ENCODE data around the gene SHROOM3. TPM values are rescaled to one million over a fixed set of nuclear protein-coding genes. Genes with fewer than 3 reads are reported as not detected.
A peak's percentile ranks its signal among the peaks of the same experiment; 100 is the strongest.

SHROOM3 gene
- total RNA-seq, 2 experiments from 2014 or later: not detected

DNA sequence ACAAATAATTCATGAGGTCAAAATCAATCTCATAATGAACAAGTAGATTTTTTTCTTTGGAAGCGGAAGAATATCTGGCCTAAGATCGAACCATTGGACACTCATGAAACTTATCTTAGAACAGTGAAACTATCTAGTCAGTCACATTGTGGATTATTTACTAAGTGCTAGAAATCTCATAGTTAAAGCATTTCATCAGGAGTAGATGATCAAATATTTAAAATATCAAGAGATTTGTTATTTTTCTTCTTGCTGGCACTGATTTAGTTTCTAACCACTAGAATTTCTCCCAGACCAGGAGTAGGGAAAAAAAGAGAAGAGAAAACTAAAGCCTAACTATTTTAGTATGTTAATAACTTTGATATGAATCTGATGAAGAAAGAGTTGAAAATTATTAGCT, 105.5 kb downstream of the SHROOM3 start:
- H3K9me3 Mint-ChIP-seq: no peaks in the 10 kb centered on the region
- no peak for DNase-seq
- no peak overlapping the region for H3K4me3 Mint-ChIP-seq
- peaks cover 17% of the 10 kb centered on the region for H3K4me1 Mint-ChIP-seq
- no peak overlapping the region for H3K27ac Mint-ChIP-seq
- CTCF ChIA-PET: no interaction called here
- POLR2A ChIA-PET: no interaction called here
- no peaks in the 10 kb centered on the region for H3K36me3 Mint-ChIP-seq (ENCODE audit: low read depth)
- H3K27me3 Mint-ChIP-seq: no peaks in the 10 kb centered on the region

DNA sequence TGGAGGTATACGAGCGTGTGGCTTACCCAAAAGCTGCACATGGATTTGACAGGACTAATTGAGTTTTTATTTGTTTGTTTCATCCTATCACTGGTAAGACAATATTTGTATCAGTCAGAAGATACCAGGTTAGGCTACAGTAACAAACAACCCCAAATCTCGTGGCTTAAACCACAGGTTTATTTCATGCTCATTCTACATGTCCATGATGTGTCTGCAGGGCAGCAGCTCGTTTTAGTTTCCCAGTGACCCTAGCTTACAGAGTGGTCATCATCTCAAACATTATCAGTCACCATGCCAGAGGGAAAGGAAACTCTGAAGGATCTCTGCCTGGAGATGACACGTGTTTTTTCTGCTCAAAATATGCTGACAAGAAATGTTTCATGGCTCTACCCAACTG, 108.3 kb downstream of the SHROOM3 start:
- peaks cover 20% of the 10 kb centered on the region for H3K4me1 Mint-ChIP-seq
- no peak overlapping the region for H3K27ac Mint-ChIP-seq
- H3K4me3 Mint-ChIP-seq: no peak overlapping the region
- CTCF ChIA-PET: no interaction called here
- H3K36me3 Mint-ChIP-seq (ENCODE audit: low read depth): no peaks in the 10 kb centered on the region
- POLR2A ChIA-PET: interaction anchor here (0.5 kb wide), 1 partner anchor 169 kb away, joined by 4 read pairs; no protein-coding TSS in a partner anchor
- H3K27me3 Mint-ChIP-seq: peaks cover 2% of the 10 kb centered on the region
- DNase-seq: no peak
- no peaks in the 10 kb centered on the region for H3K9me3 Mint-ChIP-seq

DNA sequence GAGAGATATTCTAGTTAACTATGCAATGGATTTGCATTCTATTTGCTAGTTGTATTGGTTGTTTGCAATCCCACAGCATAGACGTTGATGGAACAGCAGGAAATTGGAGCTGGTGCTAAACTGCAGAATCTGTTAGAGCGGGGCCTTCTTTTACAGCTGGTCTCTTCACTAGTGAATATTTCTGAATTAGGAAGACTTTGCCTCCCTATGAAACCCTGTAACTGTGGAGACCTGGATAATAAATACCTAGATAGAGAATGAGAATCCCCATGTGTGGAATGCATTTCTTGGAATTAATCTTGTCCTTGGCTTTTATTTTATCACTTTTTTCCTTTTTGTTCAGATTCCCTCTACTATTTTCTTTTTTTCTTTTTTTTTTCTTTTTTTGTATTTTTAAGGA, 109.7 kb downstream of the SHROOM3 start:
- Mint-ChIP-seq H3K36me3 (ENCODE audit: low read depth) (no peaks in the 10 kb centered on the region), H3K27ac (no peak overlapping the region), H3K4me3 (no peak overlapping the region), H3K4me1 (peaks cover 20% of the 10 kb centered on the region), H3K9me3 (no peaks in the 10 kb centered on the region), H3K27me3 (peaks cover 2% of the 10 kb centered on the region)
- CTCF ChIA-PET: no interaction called here
- POLR2A ChIA-PET: no interaction called here
- DNase-seq: no peak

DNA sequence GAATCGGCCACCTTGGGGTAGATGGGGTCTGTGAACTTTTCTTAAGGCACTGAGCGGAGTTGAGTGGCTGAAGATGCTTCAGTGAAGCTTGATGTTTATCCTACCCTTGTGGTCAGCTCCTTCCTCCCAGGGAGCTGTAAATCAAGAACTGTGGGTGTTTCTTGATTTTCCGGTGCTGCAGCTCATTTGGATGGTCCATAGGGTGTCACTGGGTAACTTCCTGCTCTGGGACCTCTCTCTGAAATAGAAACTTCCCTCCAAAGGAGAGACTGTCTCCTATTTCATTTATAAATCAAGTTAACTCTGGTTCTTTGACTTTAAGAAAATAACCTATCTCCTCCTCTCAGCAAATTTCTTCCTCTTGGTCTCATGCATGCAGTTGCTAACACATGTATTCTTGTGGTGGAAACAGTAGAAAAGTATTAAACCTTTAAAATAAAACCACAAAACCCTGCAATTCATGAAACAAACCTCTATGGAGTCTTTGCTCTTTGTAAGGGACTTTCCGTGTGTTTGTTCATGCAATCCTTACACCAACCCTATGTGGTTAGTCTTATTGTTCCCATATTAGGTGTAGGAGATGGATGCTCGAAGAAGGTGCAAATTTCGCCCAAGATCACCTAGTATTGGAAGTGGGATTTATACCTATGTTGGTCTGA, 110.3 kb downstream of the SHROOM3 start:
- H3K27ac Mint-ChIP-seq: no peak overlapping the region
- ChIA-PET POLR2A (interaction anchor here (0.6 kb wide), 1 partner anchor 489 kb away, joined by 3 read pairs; no protein-coding TSS in a partner anchor), CTCF (no interaction called here)
- peaks cover 2% of the 10 kb centered on the region for H3K27me3 Mint-ChIP-seq
- H3K9me3 Mint-ChIP-seq: no peaks in the 10 kb centered on the region
- peak; percentile 8 for DNase-seq
- peaks cover 20% of the 10 kb centered on the region for H3K4me1 Mint-ChIP-seq
- no peak overlapping the region for H3K4me3 Mint-ChIP-seq
- no peaks in the 10 kb centered on the region for H3K36me3 Mint-ChIP-seq (ENCODE audit: low read depth)

DNA sequence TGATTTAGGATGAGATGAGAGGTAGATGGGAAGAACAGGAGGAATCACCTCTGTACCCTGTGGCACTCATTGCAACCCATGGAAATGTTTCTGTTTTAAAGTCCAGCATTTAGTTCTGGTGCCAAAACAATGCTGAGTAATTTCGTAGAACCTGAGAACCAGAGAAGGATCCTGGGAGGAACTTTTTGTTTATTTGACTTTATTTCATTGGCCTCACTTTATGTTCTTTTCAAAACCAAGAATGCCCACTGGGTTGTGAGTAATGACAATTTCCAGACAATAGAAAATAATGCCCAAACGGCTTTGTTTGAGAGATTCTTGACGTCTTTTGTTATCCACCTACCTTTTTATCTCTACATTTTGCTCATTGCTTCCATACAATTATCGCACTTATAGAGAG, 111.3 kb downstream of the SHROOM3 start:
- Mint-ChIP-seq H3K9me3 (no peaks in the 10 kb centered on the region), H3K4me3 (no peak overlapping the region), H3K27ac (no peak overlapping the region), H3K4me1 (peaks cover 20% of the 10 kb centered on the region), H3K36me3 (ENCODE audit: low read depth) (no peaks in the 10 kb centered on the region), H3K27me3 (peaks cover 2% of the 10 kb centered on the region)
- ChIA-PET POLR2A (interaction anchor here (0.6 kb wide), 1 partner anchor 488 kb away, joined by 3 read pairs; no protein-coding TSS in a partner anchor), CTCF (no interaction called here)
- no peak for DNase-seq

DNA sequence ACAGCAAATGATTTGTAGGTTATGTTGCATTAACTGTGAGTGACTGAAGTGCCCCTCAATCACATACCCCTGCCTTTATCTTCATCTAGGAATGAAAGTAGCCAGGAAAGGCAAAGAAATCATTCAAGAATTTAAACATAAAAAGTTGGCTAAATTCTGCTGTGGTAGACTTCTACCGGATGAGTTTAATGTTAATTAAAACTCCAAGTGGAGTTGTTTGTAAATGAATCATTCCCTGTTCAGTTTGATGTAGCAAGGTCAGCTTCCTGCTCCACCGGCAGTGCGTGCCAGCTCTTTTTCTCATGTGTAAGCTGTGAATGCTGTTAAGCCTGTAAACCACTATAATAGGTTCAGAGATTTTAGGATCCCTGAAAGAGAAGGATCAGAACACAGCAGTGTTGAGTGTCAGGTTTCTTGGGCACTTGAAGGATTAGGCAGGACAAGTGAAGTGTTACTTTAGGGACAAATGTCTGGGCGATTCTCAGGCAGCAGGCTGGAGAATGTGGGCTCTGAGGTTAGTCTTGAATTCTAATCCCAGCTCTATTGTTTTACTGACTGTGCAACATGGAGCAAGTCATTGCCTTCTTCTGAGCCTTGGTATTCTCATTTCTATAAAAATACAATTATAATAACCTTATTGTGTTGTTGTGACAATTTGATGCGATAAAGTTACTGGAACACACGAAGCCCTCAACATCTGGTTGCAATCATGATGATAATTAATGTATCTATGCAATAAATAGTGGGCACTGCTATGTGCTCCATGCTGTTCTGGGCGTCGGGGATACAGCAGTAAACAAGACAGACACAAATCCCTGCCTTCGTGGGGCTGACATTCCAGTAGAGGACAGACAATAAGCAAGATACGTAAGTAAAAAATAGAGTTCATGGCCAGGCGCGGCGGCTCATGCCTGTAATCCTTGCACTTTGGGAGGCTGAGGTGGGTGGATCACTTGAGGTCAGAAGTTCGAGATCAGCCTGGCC, 112.0 kb downstream of the SHROOM3 start:
- DNase-seq: no peak
- CTCF ChIA-PET: no interaction called here
- Mint-ChIP-seq H3K36me3 (ENCODE audit: low read depth) (no peaks in the 10 kb centered on the region), H3K27ac (no peak overlapping the region), H3K27me3 (peaks cover 2% of the 10 kb centered on the region), H3K4me3 (no peak overlapping the region), H3K9me3 (no peaks in the 10 kb centered on the region), H3K4me1 (peaks cover 20% of the 10 kb centered on the region)
- POLR2A ChIA-PET: no interaction called here

DNA sequence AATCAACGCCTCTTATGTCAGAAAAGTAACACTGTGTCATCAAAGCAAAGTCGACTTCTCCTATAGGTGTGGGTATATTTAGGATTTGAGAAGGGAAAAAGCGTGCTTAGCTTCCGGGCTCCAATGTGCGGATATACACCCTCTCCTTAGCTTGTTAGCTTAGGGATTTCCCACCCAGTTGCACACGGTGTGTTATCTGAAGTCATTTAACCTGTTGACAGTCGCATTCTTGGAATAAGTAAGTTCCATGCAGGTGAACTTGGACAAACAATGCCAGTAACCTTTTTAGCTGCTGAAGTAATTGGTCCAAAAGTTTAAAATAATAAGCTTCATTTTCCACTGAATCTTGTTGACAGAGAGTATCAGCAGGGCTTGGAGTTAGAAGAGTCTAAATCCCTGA, 113.7 kb downstream of the SHROOM3 start:
- ChIA-PET POLR2A (no interaction called here), CTCF (no interaction called here)
- H3K36me3 Mint-ChIP-seq (ENCODE audit: low read depth): no peaks in the 10 kb centered on the region
- H3K9me3 Mint-ChIP-seq: no peaks in the 10 kb centered on the region
- peaks cover 2% of the 10 kb centered on the region for H3K27me3 Mint-ChIP-seq
- H3K4me3 Mint-ChIP-seq: no peak overlapping the region
- no peak for DNase-seq
- H3K27ac Mint-ChIP-seq: no peak overlapping the region
- H3K4me1 Mint-ChIP-seq: peaks cover 16% of the 10 kb centered on the region

DNA sequence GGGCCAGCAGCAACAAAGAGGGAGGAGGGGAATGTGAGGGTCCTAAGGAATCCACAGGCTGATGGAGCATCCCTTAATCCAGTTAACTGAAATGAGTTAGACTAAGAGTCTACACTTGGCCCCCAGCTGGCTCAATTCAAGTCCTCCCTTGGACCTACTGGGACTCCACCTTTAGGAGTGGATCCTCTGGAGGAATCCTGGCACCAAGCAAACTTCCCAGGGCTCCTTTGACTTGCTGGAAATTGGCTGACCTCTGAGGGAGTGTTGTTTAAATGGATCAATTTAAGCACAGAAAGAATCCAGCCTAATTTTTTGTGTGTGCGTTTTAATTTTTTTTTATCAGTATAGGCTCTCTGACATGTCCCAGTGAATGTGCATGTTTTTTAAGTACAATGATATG, 114.7 kb downstream of the SHROOM3 start:
- POLR2A ChIA-PET: no interaction called here
- CTCF ChIA-PET: no interaction called here
- DNase-seq: no peak
- Mint-ChIP-seq H3K27me3 (peaks cover 2% of the 10 kb centered on the region), H3K27ac (no peak overlapping the region), H3K36me3 (ENCODE audit: low read depth) (no peaks in the 10 kb centered on the region), H3K9me3 (no peaks in the 10 kb centered on the region), H3K4me1 (peaks cover 10% of the 10 kb centered on the region), H3K4me3 (no peak overlapping the region)

DNA sequence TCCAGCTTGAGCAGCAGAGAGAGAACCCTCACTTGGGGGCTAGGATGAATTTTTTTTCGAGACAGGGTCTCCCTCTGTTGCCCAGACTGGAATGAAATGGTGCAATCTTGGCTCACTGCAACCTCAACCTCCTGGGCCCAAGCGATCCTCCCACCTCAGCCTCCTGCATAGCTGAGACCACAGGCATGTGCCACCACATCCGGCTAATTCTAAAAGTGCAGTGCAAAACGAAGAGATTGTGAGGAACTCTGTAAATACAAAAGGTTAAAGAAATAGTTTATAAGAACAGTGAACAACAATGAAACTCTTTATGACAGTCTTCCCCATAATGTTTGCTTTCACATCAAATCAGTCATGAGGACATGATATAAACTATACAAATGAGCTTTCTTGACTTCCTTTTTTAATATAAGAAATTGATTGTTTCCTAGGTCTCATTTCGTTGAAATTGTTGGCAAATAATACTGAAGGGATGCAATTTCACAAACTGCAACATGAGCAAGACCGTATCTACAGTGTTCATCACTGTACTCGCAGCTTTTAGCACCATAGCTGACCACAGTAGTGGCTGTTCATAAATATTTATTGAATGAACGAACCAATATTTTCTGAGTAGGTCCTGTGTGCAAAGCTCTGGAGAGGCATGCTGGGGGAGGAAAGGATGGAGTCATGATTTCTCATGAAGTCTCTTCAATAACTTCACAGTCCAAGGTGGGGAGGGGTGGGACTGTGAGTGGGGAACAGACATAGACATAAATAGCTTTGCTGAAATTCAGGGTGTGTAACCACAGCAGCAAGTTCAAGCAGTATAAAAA, 116.1 kb downstream of the SHROOM3 start:
- H3K27me3 Mint-ChIP-seq: peaks cover 2% of the 10 kb centered on the region
- POLR2A ChIA-PET: no interaction called here
- H3K9me3 Mint-ChIP-seq: no peaks in the 10 kb centered on the region
- H3K4me3 Mint-ChIP-seq: no peak overlapping the region
- H3K36me3 Mint-ChIP-seq (ENCODE audit: low read depth): no peaks in the 10 kb centered on the region
- H3K4me1 Mint-ChIP-seq: no peaks in the 10 kb centered on the region
- no peak overlapping the region for H3K27ac Mint-ChIP-seq
- CTCF ChIA-PET: no interaction called here
- DNase-seq: no peak

DNA sequence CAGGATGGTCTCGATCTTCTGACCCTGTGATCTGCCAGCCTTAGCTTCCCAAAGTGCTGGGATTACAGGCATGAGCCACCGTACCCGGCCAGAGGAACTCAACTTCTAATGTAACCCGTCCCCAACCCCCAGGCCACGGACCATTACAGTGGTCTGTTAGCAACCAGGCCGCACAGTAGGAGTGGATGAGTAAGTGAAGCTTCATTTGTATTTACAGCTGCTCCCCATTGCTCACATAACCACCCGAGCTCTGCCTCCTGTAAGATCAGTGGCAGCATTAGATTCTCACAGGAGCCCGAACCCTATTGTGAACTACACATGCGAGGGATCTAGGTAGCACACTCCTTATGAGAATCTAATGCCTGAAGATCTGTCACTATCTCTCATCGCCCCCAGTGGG, 119.6 kb downstream of the SHROOM3 start:
- H3K27me3 Mint-ChIP-seq: no peaks in the 10 kb centered on the region
- no peaks in the 10 kb centered on the region for H3K4me1 Mint-ChIP-seq
- POLR2A ChIA-PET: no interaction called here
- H3K27ac Mint-ChIP-seq: no peak overlapping the region
- CTCF ChIA-PET: no interaction called here
- no peaks in the 10 kb centered on the region for H3K36me3 Mint-ChIP-seq (ENCODE audit: low read depth)
- no peak overlapping the region for H3K4me3 Mint-ChIP-seq
- H3K9me3 Mint-ChIP-seq: no peaks in the 10 kb centered on the region
- no peak for DNase-seq

DNA sequence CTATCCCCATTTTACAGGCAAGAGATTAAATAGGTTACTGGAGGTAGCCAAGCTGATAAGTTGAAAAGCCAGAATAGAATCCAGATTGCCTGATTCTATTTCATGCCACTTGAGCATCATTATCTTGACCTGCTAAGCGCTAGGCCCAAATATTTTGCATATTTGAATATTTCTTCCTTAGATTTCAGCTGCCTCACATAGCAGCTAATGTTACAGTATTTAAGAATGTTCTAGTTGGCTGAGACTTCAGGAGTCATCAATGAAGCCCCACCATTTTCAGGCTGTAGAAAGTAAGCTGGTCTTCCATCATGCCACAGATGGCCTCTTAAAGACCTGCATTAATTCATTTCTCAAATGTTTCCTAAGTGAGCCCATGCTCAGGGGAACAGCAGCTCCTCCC, 121.4 kb downstream of the SHROOM3 start:
- Mint-ChIP-seq H3K36me3 (ENCODE audit: low read depth) (no peaks in the 10 kb centered on the region), H3K4me1 (no peaks in the 10 kb centered on the region), H3K9me3 (no peaks in the 10 kb centered on the region), H3K27me3 (no peaks in the 10 kb centered on the region), H3K27ac (no peak overlapping the region), H3K4me3 (no peak overlapping the region)
- DNase-seq: no peak
- CTCF ChIA-PET: interaction anchor here (0.6 to 0.7 kb wide), 2 partner anchors 14 to 52 kb away, joined by 3 read pairs; no protein-coding TSS in a partner anchor
- POLR2A ChIA-PET: no interaction called here

DNA sequence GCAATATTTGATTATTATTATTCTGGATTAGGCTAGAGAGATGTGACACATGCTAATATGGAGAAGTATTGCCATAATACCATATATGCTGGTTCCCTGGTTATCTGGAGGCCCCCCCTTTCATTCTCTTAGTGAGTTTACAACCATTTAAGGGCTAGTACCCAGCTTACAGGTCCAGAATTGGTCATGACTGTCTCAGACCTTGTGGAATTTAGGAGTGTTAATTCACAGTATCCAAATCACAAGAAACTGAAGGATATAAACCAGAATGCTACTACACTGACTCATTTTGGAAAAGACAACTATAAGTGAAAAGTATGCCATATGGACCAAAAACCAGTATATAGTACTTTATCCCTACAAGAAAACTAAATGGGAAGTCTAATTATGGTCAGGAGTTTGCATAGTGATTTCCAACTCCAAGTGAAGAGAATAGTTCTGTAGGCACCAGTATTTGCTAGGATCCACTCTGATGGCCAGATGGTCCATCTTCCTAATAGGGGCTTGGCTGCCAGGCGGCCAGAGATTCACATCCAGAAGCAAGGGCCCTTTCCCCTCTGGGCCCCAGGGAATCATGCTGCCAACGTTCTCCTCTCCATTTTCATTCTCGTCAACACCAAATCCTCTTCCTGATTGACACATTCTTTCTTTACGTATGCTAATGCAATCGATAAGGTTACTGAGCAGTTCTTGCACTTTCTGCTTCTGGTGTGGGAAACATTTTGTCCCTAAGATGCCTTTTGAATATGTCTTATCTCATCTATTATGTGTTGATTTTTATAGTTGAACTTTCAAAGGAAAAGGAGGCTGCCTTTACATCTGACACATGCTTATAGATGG, 123.6 kb downstream of the SHROOM3 start:
- CTCF ChIA-PET: no interaction called here
- Mint-ChIP-seq H3K27ac (no peak overlapping the region), H3K36me3 (ENCODE audit: low read depth) (no peaks in the 10 kb centered on the region), H3K27me3 (no peaks in the 10 kb centered on the region), H3K9me3 (no peaks in the 10 kb centered on the region), H3K4me1 (no peaks in the 10 kb centered on the region), H3K4me3 (no peak overlapping the region)
- POLR2A ChIA-PET: no interaction called here
- DNase-seq: no peak

Data from activated CD4-positive, alpha-beta T cell treated with anti-CD3 and anti-CD28 coated beads, Interleukin-2, amount 10 ng/mL, durations not matched to agents 7 days and 5 days (primary cell).